HUDEP-2 (cell line): Measurements from ENCODE around the gene OPRL1.
A peak's percentile ranks its signal among the peaks of the same experiment; 100 is the strongest.

Source experiments
- DNase-seq, 76 experiments: peaks; one replicate each; lab custom pipeline; 2025; ENCODE audit not compliant: unreplicated experiment in 76 of 76; lab: John Stamatoyannopoulos, UW

OPRL1 gene

GRCh38 chr20:64041781-64042053, 38.2 kb upstream of the OPRL1 start:
- DNase-seq: no peak

DNA sequence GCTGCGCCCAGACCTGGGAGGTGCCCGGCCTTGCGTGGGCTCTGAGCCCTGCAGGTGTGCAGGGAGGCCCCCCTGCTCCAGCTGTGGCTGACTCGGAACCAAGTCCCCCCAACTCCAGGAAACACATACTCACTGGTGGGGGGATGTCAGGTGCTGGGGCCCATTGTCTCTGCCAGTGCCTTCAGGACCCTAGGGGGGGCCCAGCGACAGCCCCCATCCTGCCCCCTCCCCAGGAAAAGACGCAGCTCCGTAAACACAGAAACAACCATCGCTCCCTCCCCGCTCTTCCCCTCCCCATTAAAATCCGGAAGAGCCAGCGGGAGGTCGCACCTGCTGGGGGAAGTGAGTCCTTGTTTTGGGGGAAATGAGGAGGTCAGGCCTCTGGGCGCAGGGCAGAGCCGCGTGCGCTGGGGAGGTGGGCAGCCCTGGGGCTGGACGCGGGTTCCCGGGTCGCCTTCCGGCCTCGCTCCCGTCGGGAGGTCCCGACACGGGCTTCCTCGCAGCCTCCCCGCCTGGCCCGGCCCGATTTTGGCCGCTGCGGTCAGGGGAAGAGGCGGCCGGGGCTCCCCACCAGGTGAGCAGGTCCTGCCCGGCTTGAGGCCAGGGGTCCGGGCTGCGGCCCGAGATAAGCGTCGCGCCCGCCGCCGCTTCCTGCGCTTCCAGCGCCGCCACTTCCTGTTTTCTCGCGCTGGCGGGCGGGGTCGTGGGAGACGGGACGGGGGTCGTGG, 37.7 kb upstream of the OPRL1 start:
- DNase-seq: peak in 1 of 76 experiments; percentile 14

- DNase-seq: no peak
Observed at GRCh38 chr20:64043768-64044167, 36.1 kb upstream of the OPRL1 start.

GRCh38 chr20:64044484-64045247, 35.2 kb upstream of the OPRL1 start:
- no peak for DNase-seq

DNA sequence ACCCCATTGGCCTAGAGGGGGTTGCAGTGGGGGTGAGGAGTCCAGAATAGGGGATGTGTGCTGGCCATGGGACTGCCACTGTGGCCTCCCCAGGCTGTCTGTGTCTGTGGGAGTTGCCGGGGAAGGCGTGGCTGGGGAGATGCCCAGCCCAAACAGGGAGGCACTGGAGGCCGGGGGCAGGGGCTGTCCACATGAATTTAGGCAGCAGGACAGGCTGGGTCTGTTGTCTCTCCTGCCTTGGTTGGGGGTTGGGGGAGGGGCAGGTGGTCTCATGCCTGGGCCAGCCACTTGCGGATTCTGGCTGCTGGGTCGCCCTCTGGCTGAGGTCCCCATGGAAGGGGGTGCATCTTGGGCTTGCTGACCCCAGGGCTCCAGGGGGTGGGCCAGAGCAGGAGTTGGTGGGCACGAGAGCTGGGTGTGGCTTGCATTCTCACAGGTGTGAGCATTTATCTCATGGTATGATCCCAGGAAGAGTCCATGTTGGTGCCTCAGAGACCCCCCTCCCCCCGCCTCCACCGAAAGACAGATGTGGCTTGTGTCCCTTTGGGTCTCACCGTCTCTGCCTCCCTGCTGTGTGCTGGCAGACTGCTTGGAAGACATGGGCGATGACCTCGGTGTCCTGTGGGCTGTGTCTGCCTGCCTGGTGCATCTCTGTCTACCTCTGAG, 34.4 kb upstream of the OPRL1 start:
- DNase-seq: peak in 6 of 76 experiments; percentile 7 to 33 (median 16)

DNA sequence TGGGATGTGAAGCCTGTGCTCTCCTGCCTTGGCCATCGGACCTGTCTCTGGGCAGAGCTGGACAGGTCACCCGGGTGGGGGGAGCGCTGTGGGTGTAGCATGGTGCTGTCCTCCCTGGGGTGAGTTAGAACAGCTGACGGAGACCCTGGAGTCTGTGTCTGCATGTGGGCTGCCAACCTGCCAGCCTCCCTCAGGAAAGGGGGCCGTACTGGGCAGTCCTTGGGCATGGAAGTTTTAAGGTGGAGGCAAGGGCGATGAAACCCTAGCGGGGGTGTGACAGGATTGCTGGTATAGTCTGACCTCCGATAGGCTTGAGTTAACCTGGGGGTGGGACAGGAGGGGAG, 32.9 kb upstream of the OPRL1 start:
- DNase-seq: no peak

- DNase-seq: no peak
Observed at GRCh38 chr20:64047968-64048401, 31.9 kb upstream of the OPRL1 start.

GRCh38 chr20:64048402-64049044, 31.4 kb upstream of the OPRL1 start:
- no peak for DNase-seq

- DNase-seq: peak in 6 of 76 experiments; percentile 8 to 31 (median 20)
Observed at GRCh38 chr20:64049060-64049877, 30.6 kb upstream of the OPRL1 start, which contains the start of gene SOX18. TSS of gene SOX18 (minus strand) at chr20:64049639. CDS start at chr20:64049516, 123 bp downstream.

GRCh38 chr20:64049878-64050260, 30.0 kb upstream of the OPRL1 start:
- no peak for DNase-seq

DNA sequence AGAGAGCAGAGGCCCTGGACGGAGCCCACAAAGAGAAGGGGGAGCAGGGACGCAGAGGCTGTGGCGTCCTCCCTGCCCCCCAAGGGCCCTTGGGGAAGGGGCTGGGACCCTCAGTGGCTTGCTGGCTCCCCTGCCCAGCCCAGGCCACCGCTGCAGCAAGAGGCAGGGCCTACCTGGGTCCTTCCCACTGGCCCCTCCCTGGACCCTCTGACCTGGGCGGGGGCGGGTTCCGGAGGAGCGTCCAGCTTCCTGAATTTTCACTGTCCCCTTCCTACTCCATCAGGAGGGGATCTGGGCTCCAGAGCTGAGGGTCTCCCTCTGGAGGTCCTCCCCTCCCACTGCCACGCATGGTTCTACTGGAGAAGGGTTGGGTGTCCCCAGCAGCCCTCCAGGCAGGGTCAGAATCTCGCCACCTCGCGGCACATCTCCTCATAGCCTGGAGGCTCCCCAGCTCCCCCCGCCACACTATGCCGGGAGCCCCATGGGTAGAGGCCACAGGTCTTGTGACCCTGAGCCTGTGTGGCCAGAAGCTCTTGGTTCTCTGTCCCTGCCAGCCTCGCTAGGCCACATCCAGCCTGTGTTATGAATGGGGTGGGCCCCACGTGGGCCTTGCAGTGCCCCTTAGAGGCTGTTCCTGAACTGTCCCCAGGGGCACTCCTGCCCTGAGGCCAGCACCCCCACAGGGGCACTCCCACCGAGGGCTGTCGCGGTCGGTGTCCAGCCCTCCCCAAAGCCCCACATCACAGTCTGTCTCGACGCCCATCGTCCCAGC, 29.4 kb upstream of the OPRL1 start:
- DNase-seq: no peak

DNA sequence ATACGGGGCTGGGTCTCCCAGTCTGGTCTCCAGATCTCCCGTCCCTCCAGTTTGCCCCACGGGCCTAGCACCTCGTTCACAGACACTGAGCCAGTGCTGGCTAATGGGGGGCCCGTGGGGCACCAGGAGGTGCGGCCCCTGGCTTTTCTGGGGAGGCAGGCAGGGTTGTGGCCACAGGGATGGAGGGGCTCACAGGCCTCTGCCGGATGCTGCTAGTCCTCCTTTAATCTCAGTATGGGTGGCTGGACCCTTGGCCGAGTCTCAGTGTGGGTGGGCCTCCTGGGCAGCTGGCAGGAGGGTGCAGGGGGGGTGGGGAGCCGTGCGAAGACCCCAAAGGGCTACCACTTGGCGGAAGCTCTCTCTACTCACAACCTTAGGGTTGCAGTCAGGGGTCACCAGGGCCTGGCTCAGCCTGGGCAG, 28.8 kb upstream of the OPRL1 start:
- no peak for DNase-seq

DNA sequence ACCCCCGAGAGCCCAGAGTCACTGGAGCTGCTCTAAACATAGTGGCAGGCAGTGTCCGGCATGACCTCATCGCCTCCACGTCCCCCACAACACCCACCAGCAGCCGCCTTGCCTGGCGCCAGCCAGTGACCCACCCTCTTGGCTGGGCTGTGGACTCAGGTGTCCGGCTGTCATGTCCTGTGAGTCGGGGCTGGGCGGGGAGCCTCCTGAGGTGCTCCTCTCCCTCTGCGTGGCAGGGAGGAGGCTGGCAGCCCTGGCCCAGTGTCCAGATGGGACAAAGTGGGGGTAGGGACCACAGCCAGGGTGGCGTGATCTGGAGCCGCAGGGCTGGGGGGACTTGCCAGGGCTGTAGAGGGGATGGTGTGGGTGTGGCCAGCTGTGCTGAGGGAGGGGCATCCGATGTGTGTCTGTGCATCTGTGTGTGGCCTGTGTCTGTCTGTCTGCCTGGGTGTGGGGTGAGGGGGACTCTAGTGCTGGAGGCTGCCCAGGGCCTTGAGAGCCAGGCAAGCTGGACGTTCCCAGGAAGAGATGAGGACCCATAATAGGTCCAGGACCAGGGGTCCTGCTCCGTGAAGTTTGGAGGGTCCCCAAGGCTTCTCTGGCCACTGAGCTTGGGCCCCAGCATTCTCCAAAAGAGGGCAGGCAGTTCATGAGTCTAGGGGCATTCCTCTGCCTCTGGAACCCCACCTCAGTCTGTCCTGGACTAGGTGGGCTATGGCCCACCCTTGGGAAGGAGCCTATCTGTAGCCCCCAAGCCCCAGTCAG, 28.1 kb upstream of the OPRL1 start:
- DNase-seq: no peak

DNA sequence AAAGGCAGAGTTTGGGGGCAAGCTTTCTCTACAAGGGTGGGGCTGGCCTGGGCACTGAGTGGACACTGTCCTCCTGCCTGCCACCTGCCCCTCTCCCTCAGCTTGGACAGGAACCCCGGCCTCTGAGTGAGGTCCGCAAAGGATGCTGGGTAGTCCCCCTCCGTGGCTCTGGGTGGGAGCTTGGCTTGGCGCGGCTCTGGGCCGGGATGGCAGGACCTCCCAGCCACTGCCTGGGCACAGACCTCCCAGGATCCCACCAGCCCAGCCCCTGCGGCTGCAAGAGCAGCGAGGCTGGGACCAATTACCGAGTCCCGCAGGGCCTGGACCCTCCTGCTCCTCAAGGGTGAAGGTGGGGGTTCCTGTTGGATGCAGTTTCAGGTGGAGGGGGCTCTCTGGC, 27.6 kb upstream of the OPRL1 start:
- no peak for DNase-seq

DNA sequence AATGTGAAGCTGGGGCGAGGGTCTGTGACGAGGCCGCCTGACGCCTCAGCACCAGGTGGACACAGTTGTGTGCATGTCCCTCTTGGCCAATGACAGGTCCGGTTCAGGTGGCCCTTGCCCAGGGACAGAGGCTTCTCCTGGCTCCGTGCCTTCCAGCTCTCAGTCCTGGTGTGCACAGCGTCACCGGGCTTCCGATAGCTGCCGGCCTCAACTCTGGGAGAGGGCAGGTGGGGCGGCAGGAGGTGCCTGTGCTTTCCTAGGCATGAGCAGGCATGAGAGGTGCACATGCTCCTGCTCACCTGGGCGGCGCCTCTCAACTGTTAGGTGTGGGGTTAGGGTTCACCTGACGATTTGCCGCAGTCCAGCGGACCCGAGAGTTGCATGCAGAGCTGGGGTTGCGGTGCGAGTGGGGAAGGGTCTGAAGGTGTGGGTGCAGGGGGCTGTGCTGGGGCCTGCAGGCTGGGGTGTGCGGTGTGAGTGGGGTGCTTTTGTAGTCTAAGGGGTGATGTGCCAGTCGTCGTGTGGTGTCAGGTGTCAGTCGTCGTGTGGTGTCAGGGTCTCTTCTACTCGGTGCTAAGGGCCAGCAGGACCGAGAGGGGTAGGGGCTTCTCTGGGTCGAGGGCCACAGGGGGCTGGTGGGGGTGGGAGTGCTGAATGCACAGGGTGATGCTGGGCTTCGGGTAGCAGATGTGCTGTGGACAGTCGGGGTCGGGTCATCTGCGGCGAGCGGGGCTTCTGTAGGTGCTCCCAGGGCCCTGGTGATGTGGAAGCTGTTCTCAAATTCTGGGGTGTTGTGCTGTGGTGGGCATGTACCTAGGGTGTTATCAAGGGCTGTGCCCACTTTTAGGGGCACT, 26.7 kb upstream of the OPRL1 start:
- no peak for DNase-seq

DNA sequence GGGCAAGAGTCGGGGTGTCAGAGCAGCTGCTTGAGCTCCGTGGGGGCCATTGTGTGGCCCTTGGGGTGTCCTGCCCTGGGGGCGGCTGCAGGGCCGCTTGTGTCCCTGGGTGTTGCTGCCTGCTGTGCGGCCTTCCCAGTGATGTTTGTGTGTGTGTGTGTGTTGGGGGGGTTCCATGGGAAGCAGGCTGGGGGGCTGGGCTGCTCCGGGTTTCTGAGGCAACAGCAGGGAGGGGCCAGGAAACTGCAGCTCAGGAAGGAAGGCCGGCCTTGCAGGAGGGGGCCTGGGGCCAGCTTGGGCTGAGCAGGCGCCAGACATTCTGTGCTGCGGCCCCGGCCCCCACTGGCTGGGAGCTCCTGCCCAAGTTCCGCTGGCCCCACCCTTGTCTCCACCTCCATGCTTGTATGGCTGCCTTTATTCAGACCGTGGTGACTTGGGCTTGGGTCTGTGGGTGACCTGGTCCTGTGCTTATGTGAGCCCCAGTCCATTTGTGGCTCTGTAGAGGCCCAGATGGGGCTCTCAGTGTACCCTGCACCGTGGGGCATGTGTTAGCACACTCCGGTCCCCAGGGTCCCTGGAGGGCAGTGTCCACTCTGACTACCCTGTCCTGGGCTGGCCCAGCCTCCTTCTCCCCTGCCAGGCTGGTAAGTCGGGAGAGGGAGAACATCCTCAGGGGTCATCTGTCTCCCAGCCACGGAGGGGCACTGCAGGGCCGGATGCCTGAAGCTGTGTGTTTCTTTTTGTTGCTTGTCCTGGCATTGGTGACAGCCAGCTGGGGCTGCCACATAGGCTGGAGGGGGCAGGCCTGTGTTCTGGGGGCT, 25.8 kb upstream of the OPRL1 start:
- peak in 19 of 76 experiments; percentile 9 to 52 (median 23) for DNase-seq

DNA sequence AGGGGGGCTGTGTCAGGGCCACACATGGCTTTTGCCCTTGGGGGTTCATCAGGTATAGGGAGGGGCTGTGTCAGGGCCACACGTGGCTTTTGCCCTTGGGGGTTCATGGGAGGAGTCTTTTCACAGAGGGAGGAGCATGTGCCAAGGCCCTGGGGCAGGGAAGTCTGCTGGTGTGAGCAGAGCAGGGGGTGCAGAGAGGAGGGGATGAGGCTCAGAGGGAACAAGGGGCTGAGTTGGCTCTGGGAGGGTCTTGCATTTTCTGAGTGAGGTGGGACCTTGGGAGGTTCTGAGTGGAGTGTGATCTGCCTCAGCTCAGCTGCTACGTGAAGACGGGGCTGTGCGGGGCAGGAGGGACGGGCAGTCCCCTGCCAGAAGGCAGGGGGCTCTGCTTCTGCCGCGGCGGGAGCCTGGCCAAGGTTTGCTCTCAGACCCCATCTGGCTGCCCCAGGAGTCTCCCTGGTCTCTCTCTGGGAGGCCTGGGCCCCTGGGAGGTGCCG, 24.4 kb upstream of the OPRL1 start:
- DNase-seq: no peak
